ENCODE results near the gene FGF11.

FGF11 gene

GRCh38 chr17:7408863-7409262 lies 30.4 kb upstream of the FGF11 start:
- DNase-seq = no peak

- DNase-seq = no peak
Measured at GRCh38 chr17:7409716-7410115, 29.6 kb upstream of the FGF11 start.

GRCh38 chr17:7410634-7411426 lies 28.5 kb upstream of the FGF11 start:
- DNase-seq = no peak

- no peak for DNase-seq
Measured at GRCh38 chr17:7411427-7411750, 27.9 kb upstream of the FGF11 start.

GRCh38 chr17:7413346-7413985 lies 25.8 kb upstream of the FGF11 start:
- DNase-seq = no peak

- no peak for DNase-seq
Measured at GRCh38 chr17:7414837-7415236, 24.5 kb upstream of the FGF11 start.

- DNase-seq = no peak
Measured at GRCh38 chr17:7415784-7416183, 23.5 kb upstream of the FGF11 start.

GRCh38 chr17:7416323-7416722 lies 23.0 kb upstream of the FGF11 start:
- DNase-seq = no peak

GRCh38 chr17:7417056-7417655 lies 22.2 kb upstream of the FGF11 start:
- no peak for DNase-seq

GRCh38 chr17:7418472-7419152 lies 20.7 kb upstream of the FGF11 start:
- no peak for DNase-seq

- no peak for DNase-seq
Measured at GRCh38 chr17:7419819-7420610, 19.3 kb upstream of the FGF11 start, which contains the start of gene SPEM1. SPEM1 (plus strand) TSS chr17:7420324; CDS start chr17:7420385, 61 bp downstream.

- no peak for DNase-seq
Measured at GRCh38 chr17:7421186-7421585, 18.1 kb upstream of the FGF11 start.

GRCh38 chr17:7423679-7424078 lies 15.6 kb upstream of the FGF11 start:
- DNase-seq = no peak

- DNase-seq = no peak
Measured at GRCh38 chr17:7425316-7425715, 14.0 kb upstream of the FGF11 start, which contains the start of gene SPEM2. SPEM2 (plus strand) TSS chr17:7425616; CDS start chr17:7425689, 73 bp downstream.

GRCh38 chr17:7425756-7426155 lies 13.6 kb upstream of the FGF11 start:
- DNase-seq = no peak

- no peak for DNase-seq
Measured at GRCh38 chr17:7426203-7426863, 13.0 kb upstream of the FGF11 start.

- DNase-seq = no peak
Measured at GRCh38 chr17:7426896-7427489, 12.3 kb upstream of the FGF11 start.

GRCh38 chr17:7427549-7427948 lies 11.8 kb upstream of the FGF11 start:
- DNase-seq = no peak

- DNase-seq = no peak
Measured at GRCh38 chr17:7428557-7428956, 10.8 kb upstream of the FGF11 start, which contains the start of gene SPEM3. SPEM3 (plus strand) TSS chr17:7428857; CDS start chr17:7428903, 46 bp downstream.

GRCh38 chr17:7429722-7430121 lies 9.6 kb upstream of the FGF11 start:
- no peak for DNase-seq

GRCh38 chr17:7431231-7431630 lies 8.1 kb upstream of the FGF11 start:
- DNase-seq = no peak

- no peak for DNase-seq
Measured at GRCh38 chr17:7432296-7432695, 7.0 kb upstream of the FGF11 start.
